ENCODE results near the gene RNPEP. TPM values are rescaled to one million over a fixed set of nuclear protein-coding genes. Genes with fewer than 3 reads are reported as not detected.

The RNPEP gene
- total and polyA plus RNA-seq, 7 donors = 23.9 to 86.5 (median 38.5) TPM

GRCh38 chr1:202045705-202046104 lies 63.3 kb downstream of the RNPEP start:
- intact Hi-C loops (cut with DNase I) = no loop called here
- H3K9me3 ChIP-seq = no peaks in the 10 kb centered on the region
- no peak for DNase-seq
- peak overlapping the region in 1 of 4 donors; percentile 26 for H3K27ac ChIP-seq
- WGBS, 2 donors = 17 to 70% methylated on average over 2 of the region's 2 CpGs
- no peaks in the 10 kb centered on the region for H3K27me3 ChIP-seq
- no peak for TF ChIP-seq POLR2A (IDR thresholded peaks at IDR 0.05)
- no peak for TF ChIP-seq POLR2AphosphoS5 (IDR thresholded peaks at IDR 0.05)
- TF ChIP-seq EP300 (IDR thresholded peaks at IDR 0.05) = no peak
- TF ChIP-seq CTCF (IDR thresholded peaks at IDR 0.05) = no peak
- no peaks in the 10 kb centered on the region for H3K36me3 ChIP-seq
- H3K4me3 ChIP-seq = no peak overlapping the region
- H3K4me1 ChIP-seq = no peaks in the 10 kb centered on the region

- Histone ChIP-seq H3K27me3 (no peaks in the 10 kb centered on the region), H3K4me3 (no peak overlapping the region), H3K27ac (no peak overlapping the region), H3K9me3 (no peaks in the 10 kb centered on the region), H3K36me3 (no peaks in the 10 kb centered on the region), H3K4me1 (no peaks in the 10 kb centered on the region)
- 15 to 66% methylated on average over 3 of the region's 3 CpGs for WGBS, 2 donors
- TF ChIP-seq POLR2A (IDR thresholded peaks at IDR 0.05) = peak in 1 of 2 donors; percentile 24
- no peak for TF ChIP-seq EP300 (IDR thresholded peaks at IDR 0.05)
- intact Hi-C loops (cut with DNase I) = no loop called here
- no peak for DNase-seq
Observed at GRCh38 chr1:202046227-202046626, 63.8 kb downstream of the RNPEP start.

DNA sequence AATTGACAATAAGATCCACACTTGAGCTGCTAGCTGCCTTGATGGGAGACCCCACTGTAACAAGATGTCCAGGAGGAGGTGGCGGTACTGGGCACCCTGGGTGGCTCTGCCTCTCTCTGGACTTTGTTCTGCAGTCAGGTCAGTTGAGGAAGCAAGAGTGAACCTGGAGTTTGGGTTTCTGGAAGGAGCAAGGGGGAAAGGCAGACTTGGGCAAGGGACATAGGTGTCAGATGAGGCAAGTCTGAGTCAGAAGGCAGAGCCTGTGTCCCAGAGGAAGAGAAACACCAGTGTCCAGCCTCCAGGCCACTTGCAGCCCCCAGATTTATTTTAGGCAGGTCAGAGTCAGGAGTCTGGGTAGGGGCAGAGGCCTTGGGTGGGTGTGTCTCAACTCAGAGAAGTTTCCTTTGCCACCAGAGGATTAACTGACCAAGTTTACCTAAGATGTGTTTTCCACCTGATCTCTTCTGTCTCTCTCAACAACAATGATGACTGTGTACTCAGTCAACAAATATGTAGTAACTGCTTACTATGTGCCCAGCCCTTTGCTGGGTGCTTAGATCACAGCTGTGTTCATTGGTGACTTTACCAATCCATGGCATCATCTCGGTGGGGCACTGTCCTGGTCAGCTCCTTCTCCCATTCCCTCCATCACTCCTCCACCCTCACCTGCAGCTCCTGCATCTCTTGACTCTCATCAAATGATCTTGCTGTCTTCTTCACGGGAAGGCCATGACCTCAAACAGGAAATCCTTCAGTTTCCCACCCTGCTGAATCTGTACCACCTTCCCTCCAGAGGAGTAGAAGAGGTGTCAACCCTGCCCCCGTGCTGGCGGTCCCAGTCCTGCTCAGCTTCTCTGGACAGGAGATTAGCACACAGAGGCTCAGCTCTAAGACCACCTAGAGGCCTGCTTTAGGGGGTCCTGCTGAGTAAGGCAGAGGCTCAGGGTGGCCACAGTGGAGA lies 64.6 kb downstream of the RNPEP start:
- WGBS, 2 donors = 35 to 59% methylated on average over 5 of the region's 5 CpGs
- intact Hi-C loops (cut with DNase I) = no loop called here
- no peak for DNase-seq
- Histone ChIP-seq H3K36me3 (no peaks in the 10 kb centered on the region), H3K27ac (no peak overlapping the region), H3K9me3 (no peaks in the 10 kb centered on the region), H3K4me1 (no peaks in the 10 kb centered on the region), H3K27me3 (no peaks in the 10 kb centered on the region), H3K4me3 (no peak overlapping the region)
- no peak for TF ChIP-seq POLR2A (IDR thresholded peaks at IDR 0.05)
- no peak for TF ChIP-seq POLR2AphosphoS5 (IDR thresholded peaks at IDR 0.05)

DNA sequence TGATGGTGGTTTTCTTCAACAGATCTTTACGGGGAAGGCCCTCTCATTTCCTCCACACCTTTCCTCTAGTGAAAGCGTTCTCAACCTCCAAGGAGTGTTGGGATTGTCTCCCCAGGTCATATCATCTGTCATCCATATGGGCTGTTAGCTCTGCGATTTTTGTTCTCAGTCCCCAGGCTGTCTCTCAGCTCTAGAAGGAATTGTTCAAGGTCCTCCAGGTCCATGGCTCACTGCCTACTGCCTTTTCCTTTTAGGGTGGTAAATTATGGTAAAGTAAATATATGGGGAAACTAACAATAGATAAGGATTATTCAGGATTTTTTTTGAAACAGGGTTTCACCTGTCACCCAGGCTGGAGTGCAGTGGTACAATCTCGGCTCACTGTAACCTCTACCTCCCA lies 65.5 kb downstream of the RNPEP start:
- H3K9me3 ChIP-seq = no peaks in the 10 kb centered on the region
- TF ChIP-seq CTCF (IDR thresholded peaks at IDR 0.05) = no peak
- TF ChIP-seq POLR2A (IDR thresholded peaks at IDR 0.05) = no peak
- TF ChIP-seq EP300 (IDR thresholded peaks at IDR 0.05) = no peak
- TF ChIP-seq POLR2AphosphoS5 (IDR thresholded peaks at IDR 0.05) = no peak
- H3K4me1 ChIP-seq = no peaks in the 10 kb centered on the region
- intact Hi-C loops (cut with DNase I) = no loop called here
- H3K27me3 ChIP-seq = no peaks in the 10 kb centered on the region
- 14 to 64% methylated on average over 4 of the region's 4 CpGs for WGBS, 2 donors
- no peak for DNase-seq
- no peak overlapping the region for H3K27ac ChIP-seq
- no peaks in the 10 kb centered on the region for H3K36me3 ChIP-seq
- no peak overlapping the region for H3K4me3 ChIP-seq

DNA sequence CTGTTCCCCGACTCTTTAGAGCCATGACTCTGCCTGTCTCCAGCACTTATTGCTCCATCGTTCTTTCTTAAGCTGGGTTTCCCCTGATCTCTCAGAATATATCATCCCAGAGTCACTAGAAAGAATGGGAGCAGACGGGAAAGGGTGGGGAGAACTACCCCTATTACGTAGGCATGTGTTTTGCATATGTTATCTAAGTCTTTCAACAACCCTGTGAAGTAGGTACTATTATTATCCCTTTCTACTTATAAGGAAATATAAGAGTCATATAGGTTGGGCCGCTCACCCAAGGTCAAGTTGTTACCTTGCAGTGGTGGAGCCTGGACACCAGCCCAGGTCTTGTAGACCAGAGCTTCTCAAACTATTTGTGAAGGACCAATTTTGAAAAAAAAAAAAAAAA lies 66.7 kb downstream of the RNPEP start:
- intact Hi-C loops (cut with DNase I) = no loop called here
- H3K4me3 ChIP-seq = no peak overlapping the region
- no peak for DNase-seq
- no peaks in the 10 kb centered on the region for H3K27me3 ChIP-seq
- 21 to 70% methylated on average over 5 of the region's 5 CpGs for WGBS, 2 donors
- H3K4me1 ChIP-seq = no peaks in the 10 kb centered on the region
- no peaks in the 10 kb centered on the region for H3K36me3 ChIP-seq
- H3K9me3 ChIP-seq = no peaks in the 10 kb centered on the region
- TF ChIP-seq POLR2A (IDR thresholded peaks at IDR 0.05) (no peak), EP300 (IDR thresholded peaks at IDR 0.05) (no peak), POLR2AphosphoS5 (IDR thresholded peaks at IDR 0.05) (no peak), CTCF (IDR thresholded peaks at IDR 0.05) (no peak)
- H3K27ac ChIP-seq = no peak overlapping the region

Data from sigmoid colon (tissue), 7 donors.